Measurements from ENCODE around the gene QRFP. TPM values are rescaled to one million over a fixed set of nuclear protein-coding genes. Genes with fewer than 3 reads are reported as not detected.

QRFP gene
- total RNA-seq, 1 donor = not detected

GRCh38 chr9:130908878-130909355, 12.3 kb upstream of the QRFP start:
- Histone ChIP-seq H3K36me3 (ENCODE audit: insufficient read depth, low read length) (no peaks in the 10 kb centered on the region), H3K9me3 (ENCODE audit: low read depth, low read length) (no peaks in the 10 kb centered on the region), H3K4me1 (ENCODE audit: insufficient read depth, low read length) (no peaks in the 10 kb centered on the region), H3K4me2 (ENCODE audit: insufficient read depth, low read length) (no peak overlapping the region), H2AFZ (ENCODE audit: low read length) (no peak overlapping the region), H3K27ac (ENCODE audit: low read depth, low read length) (no peak overlapping the region), H3K79me2 (ENCODE audit: insufficient read depth, low read length) (no peaks in the 10 kb centered on the region), H3K4me3 (ENCODE audit: insufficient read depth, low read length) (no peak overlapping the region), H4K20me1 (ENCODE audit: insufficient read depth, low read length) (no peaks in the 10 kb centered on the region), H3K27me3 (ENCODE audit: insufficient read depth, low read length) (no peaks in the 10 kb centered on the region)
- DNase-seq (ENCODE audit: insufficient read length, low spot score, missing footprints) = no peak
- TF ChIP-seq, protein P1, sequence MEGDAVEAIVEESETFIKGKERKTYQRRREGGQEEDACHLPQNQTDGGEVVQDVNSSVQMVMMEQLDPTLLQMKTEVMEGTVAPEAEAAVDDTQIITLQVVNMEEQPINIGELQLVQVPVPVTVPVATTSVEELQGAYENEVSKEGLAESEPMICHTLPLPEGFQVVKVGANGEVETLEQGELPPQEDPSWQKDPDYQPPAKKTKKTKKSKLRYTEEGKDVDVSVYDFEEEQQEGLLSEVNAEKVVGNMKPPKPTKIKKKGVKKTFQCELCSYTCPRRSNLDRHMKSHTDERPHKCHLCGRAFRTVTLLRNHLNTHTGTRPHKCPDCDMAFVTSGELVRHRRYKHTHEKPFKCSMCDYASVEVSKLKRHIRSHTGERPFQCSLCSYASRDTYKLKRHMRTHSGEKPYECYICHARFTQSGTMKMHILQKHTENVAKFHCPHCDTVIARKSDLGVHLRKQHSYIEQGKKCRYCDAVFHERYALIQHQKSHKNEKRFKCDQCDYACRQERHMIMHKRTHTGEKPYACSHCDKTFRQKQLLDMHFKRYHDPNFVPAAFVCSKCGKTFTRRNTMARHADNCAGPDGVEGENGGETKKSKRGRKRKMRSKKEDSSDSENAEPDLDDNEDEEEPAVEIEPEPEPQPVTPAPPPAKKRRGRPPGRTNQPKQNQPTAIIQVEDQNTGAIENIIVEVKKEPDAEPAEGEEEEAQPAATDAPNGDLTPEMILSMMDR (IDR thresholded peaks at IDR 0.05; ENCODE audit: extremely low read depth, low read depth, low read length) = no peak

GRCh38 chr9:130908146-130908877, 11.7 kb upstream of the QRFP start:
- Histone ChIP-seq H3K79me2 (ENCODE audit: insufficient read depth, low read length) (no peaks in the 10 kb centered on the region), H3K9me3 (ENCODE audit: low read depth, low read length) (no peaks in the 10 kb centered on the region)

DNA sequence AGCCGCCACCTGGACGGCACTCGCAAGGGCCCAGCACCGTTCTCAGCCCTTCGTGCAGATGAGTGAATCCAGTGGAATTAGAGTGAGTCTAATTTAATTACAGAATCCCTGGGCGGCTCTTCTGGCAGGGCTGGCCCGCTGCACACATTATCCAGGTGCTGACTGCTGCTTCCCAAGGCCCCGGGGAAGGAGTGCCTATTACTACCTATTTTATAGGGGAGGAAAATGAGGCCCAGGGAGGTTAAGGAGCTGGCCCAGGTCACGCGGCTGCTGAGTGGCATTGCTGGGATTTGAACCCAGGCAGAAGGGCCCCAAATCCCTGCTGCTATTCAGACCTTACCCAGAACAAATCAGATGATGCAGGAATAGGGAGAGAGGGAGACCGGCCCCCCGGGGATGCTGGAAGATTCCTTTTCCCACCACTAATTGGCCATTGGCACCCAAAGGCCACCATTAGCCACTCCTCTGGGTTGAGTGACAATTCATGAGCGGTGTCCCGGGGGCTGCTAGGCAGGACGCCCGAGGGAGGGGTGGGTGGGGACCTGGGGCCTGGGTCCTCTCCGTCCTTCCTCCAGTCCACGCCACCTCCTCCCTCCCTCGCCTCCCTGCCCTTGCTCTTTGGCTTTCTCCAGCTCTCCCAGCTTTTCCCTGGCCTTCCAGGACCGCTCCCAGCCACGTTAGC, 10.3 kb upstream of the QRFP start:
- Histone ChIP-seq H3K27ac (ENCODE audit: low read depth, low read length) (no peak overlapping the region), H2AFZ (ENCODE audit: low read length) (no peak overlapping the region), H3K27me3 (ENCODE audit: insufficient read depth, low read length) (no peaks in the 10 kb centered on the region), H3K4me1 (ENCODE audit: insufficient read depth, low read length) (no peaks in the 10 kb centered on the region), H3K79me2 (ENCODE audit: insufficient read depth, low read length) (no peaks in the 10 kb centered on the region), H3K4me3 (ENCODE audit: insufficient read depth, low read length) (no peak overlapping the region), H3K36me3 (ENCODE audit: insufficient read depth, low read length) (no peaks in the 10 kb centered on the region), H4K20me1 (ENCODE audit: insufficient read depth, low read length) (no peaks in the 10 kb centered on the region), H3K9me3 (ENCODE audit: low read depth, low read length) (no peaks in the 10 kb centered on the region), H3K4me2 (ENCODE audit: insufficient read depth, low read length) (no peak overlapping the region)
- TF ChIP-seq, protein P1 (IDR thresholded peaks at IDR 0.05; ENCODE audit: extremely low read depth, low read depth, low read length) = no peak
- no peak for DNase-seq (ENCODE audit: insufficient read length, low spot score, missing footprints)

More at GRCh38 chr9:130908146-130908877, 11.7 kb upstream of the QRFP start:
- H4K20me1 ChIP-seq (ENCODE audit: insufficient read depth, low read length) = no peaks in the 10 kb centered on the region
- H3K27me3 ChIP-seq (ENCODE audit: insufficient read depth, low read length) = no peaks in the 10 kb centered on the region
- TF ChIP-seq, protein P1 (IDR thresholded peaks at IDR 0.05; ENCODE audit: extremely low read depth, low read depth, low read length) = no peak
- no peak for DNase-seq (ENCODE audit: insufficient read length, low spot score, missing footprints)
- no peak overlapping the region for H3K4me3 ChIP-seq (ENCODE audit: insufficient read depth, low read length)
- no peaks in the 10 kb centered on the region for H3K36me3 ChIP-seq (ENCODE audit: insufficient read depth, low read length)
- H2AFZ ChIP-seq (ENCODE audit: low read length) = no peak overlapping the region
- H3K4me1 ChIP-seq (ENCODE audit: insufficient read depth, low read length) = no peaks in the 10 kb centered on the region
- no peak overlapping the region for H3K27ac ChIP-seq (ENCODE audit: low read depth, low read length)
- no peak overlapping the region for H3K4me2 ChIP-seq (ENCODE audit: insufficient read depth, low read length)

Measured in osteoblast (primary cell).